ENCODE data around the gene GSE1. TPM values are rescaled to one million over a fixed set of nuclear protein-coding genes. Genes with fewer than 3 reads are reported as not detected.
A peak's percentile ranks its signal among the peaks of the same experiment; 100 is the strongest.

The GSE1 gene
- total RNA-seq, 1 donor from 2014 or later, result 49.8 TPM

GRCh38 chr16:85616607-85617321 is 3.6 kb downstream of the GSE1 start:
- DNase-seq (ENCODE audit: low spot score), result peak; percentile 60

- DNase-seq (ENCODE audit: low spot score), result no peak
Observed at GRCh38 chr16:85617948-85618347, 4.8 kb downstream of the GSE1 start.

GRCh38 chr16:85618521-85618920 is 5.4 kb downstream of the GSE1 start:
- no peak for DNase-seq (ENCODE audit: low spot score)

GRCh38 chr16:85619101-85619891 is 6.2 kb downstream of the GSE1 start:
- no peak for DNase-seq (ENCODE audit: low spot score)

GRCh38 chr16:85620374-85620773 is 7.3 kb downstream of the GSE1 start:
- no peak for DNase-seq (ENCODE audit: low spot score)

- DNase-seq (ENCODE audit: low spot score), result no peak
Observed at GRCh38 chr16:85621698-85622428, 8.7 kb downstream of the GSE1 start.

- no peak for DNase-seq (ENCODE audit: low spot score)
Observed at GRCh38 chr16:85622683-85623082, 9.6 kb downstream of the GSE1 start.

- no peak for DNase-seq (ENCODE audit: low spot score)
Observed at GRCh38 chr16:85623250-85623649, 10.1 kb downstream of the GSE1 start.

GRCh38 chr16:85623997-85624601 is 11.0 kb downstream of the GSE1 start:
- DNase-seq (ENCODE audit: low spot score), result no peak

GRCh38 chr16:85624646-85625045 is 11.5 kb downstream of the GSE1 start:
- DNase-seq (ENCODE audit: low spot score), result no peak

GRCh38 chr16:85625053-85625452 is 11.9 kb downstream of the GSE1 start:
- DNase-seq (ENCODE audit: low spot score), result no peak

- DNase-seq (ENCODE audit: low spot score), result no peak
Observed at GRCh38 chr16:85625485-85626117, 12.5 kb downstream of the GSE1 start.

GRCh38 chr16:85626191-85626981 is 13.3 kb downstream of the GSE1 start:
- no peak for DNase-seq (ENCODE audit: low spot score)

GRCh38 chr16:85627089-85627488 is 14.0 kb downstream of the GSE1 start:
- DNase-seq (ENCODE audit: low spot score), result no peak

GRCh38 chr16:85627526-85628264 is 14.6 kb downstream of the GSE1 start:
- no peak for DNase-seq (ENCODE audit: low spot score)

- no peak for DNase-seq (ENCODE audit: low spot score)
Observed at GRCh38 chr16:85628265-85628556, 15.1 kb downstream of the GSE1 start.

- DNase-seq (ENCODE audit: low spot score), result no peak
Observed at GRCh38 chr16:85628645-85629044, 15.5 kb downstream of the GSE1 start.

- no peak for DNase-seq (ENCODE audit: low spot score)
Observed at GRCh38 chr16:85629326-85629725, 16.2 kb downstream of the GSE1 start.

GRCh38 chr16:85629853-85630252 is 16.7 kb downstream of the GSE1 start:
- no peak for DNase-seq (ENCODE audit: low spot score)

- DNase-seq (ENCODE audit: low spot score), result no peak
Observed at GRCh38 chr16:85631230-85631629, 18.1 kb downstream of the GSE1 start.

All from ureter (tissue), 1 donor.